ENCODE results near the gene PALD1. TPM values are rescaled to one million over a fixed set of nuclear protein-coding genes. Genes with fewer than 3 reads are reported as not detected.

The PALD1 gene
- total RNA-seq, 1 donor from 2014 or later: 9.6 TPM

- no peak overlapping the region for H3K9ac ChIP-seq
- H3K27me3 ChIP-seq: no peaks in the 10 kb centered on the region
- H3K4me3 ChIP-seq: no peak overlapping the region
- H3K36me3 ChIP-seq: no peaks in the 10 kb centered on the region
- no peak overlapping the region for H3K27ac ChIP-seq
- Mint-ChIP-seq H3K27me3 (ENCODE audit: insufficient read depth, low read depth) (peaks cover 5% of the 10 kb centered on the region), H3K4me1 (peaks cover 27% of the 10 kb centered on the region), H3K36me3 (no peaks in the 10 kb centered on the region), H3K27ac (no peak overlapping the region), H3K9me3 (no peaks in the 10 kb centered on the region), H3K4me3 (no peak overlapping the region)
- peaks cover 26% of the 10 kb centered on the region for H3K4me1 ChIP-seq
- no peaks in the 10 kb centered on the region for H4K20me1 ChIP-seq (ENCODE audit: low read depth)
- TF ChIP-seq EZH2phosphoT487 (IDR thresholded peaks at IDR 0.05): no peak
- TF ChIP-seq CTCF (IDR thresholded peaks at IDR 0.05): no peak
- TF ChIP-seq EZH2 (IDR thresholded peaks at IDR 0.05): no peak
- no peak for DNase-seq (ENCODE audit: low spot score)
- H2AFZ ChIP-seq (replicated peaks): no peak overlapping the region
- no peak overlapping the region for H3K4me2 ChIP-seq
- no peaks in the 10 kb centered on the region for H3K9me3 ChIP-seq (ENCODE audit: low read depth)
- no peaks in the 10 kb centered on the region for H3K79me2 ChIP-seq (ENCODE audit: low read depth)
- peaks cover 19% of the 10 kb centered on the region for H3F3A ChIP-seq (ENCODE audit: low read depth)
Observed at GRCh38 chr10:70582793-70583668, 104.5 kb downstream of the PALD1 start.

- TF ChIP-seq EZH2 (IDR thresholded peaks at IDR 0.05) (no peak), EZH2phosphoT487 (IDR thresholded peaks at IDR 0.05) (no peak), CTCF (IDR thresholded peaks at IDR 0.05) (no peak)
- H4K20me1 ChIP-seq (ENCODE audit: low read depth): no peaks in the 10 kb centered on the region
- H3K4me2 ChIP-seq: no peak overlapping the region
- Mint-ChIP-seq H3K27ac (no peak overlapping the region), H3K36me3 (no peaks in the 10 kb centered on the region), H3K4me3 (no peak overlapping the region), H3K27me3 (ENCODE audit: insufficient read depth, low read depth) (peaks cover 4% of the 10 kb centered on the region), H3K4me1 (peaks cover 30% of the 10 kb centered on the region), H3K9me3 (no peaks in the 10 kb centered on the region)
- no peak overlapping the region for H2AFZ ChIP-seq (replicated peaks)
- no peaks in the 10 kb centered on the region for H3K36me3 ChIP-seq
- H3K79me2 ChIP-seq (ENCODE audit: low read depth): no peaks in the 10 kb centered on the region
- H3F3A ChIP-seq (ENCODE audit: low read depth): peaks cover 19% of the 10 kb centered on the region
- no peak overlapping the region for H3K9ac ChIP-seq
- no peak for DNase-seq (ENCODE audit: low spot score)
- no peaks in the 10 kb centered on the region for H3K9me3 ChIP-seq (ENCODE audit: low read depth)
- H3K27me3 ChIP-seq: no peaks in the 10 kb centered on the region
- H3K4me1 ChIP-seq: peaks cover 26% of the 10 kb centered on the region
- no peak overlapping the region for H3K4me3 ChIP-seq
- H3K27ac ChIP-seq: no peak overlapping the region
Observed at GRCh38 chr10:70583669-70584037, 105.1 kb downstream of the PALD1 start.

- peak; percentile 38 for DNase-seq (ENCODE audit: low spot score)
- peaks cover 30% of the 10 kb centered on the region for H3K4me1 Mint-ChIP-seq
- H3K27ac ChIP-seq: no peak overlapping the region
- H3F3A ChIP-seq (ENCODE audit: low read depth): peaks cover 19% of the 10 kb centered on the region
- H3K9ac ChIP-seq: no peak overlapping the region
- no peaks in the 10 kb centered on the region for H3K36me3 Mint-ChIP-seq
- H3K4me3 Mint-ChIP-seq: no peak overlapping the region
- no peak overlapping the region for H3K27ac Mint-ChIP-seq
- TF ChIP-seq CTCF (IDR thresholded peaks at IDR 0.05): no peak
- no peak for TF ChIP-seq EZH2 (IDR thresholded peaks at IDR 0.05)
- no peak for TF ChIP-seq EZH2phosphoT487 (IDR thresholded peaks at IDR 0.05)
- peak overlapping the region; percentile 37 for H2AFZ ChIP-seq (replicated peaks)
- H3K27me3 Mint-ChIP-seq (ENCODE audit: insufficient read depth, low read depth): peaks cover 7% of the 10 kb centered on the region
- H3K79me2 ChIP-seq (ENCODE audit: low read depth): no peaks in the 10 kb centered on the region
- H3K9me3 Mint-ChIP-seq: no peaks in the 10 kb centered on the region
- H3K4me2 ChIP-seq: peak overlapping the region; percentile 52
- no peaks in the 10 kb centered on the region for H3K36me3 ChIP-seq
- H3K4me1 ChIP-seq: peaks cover 26% of the 10 kb centered on the region
- no peak overlapping the region for H3K4me3 ChIP-seq
- no peaks in the 10 kb centered on the region for H4K20me1 ChIP-seq (ENCODE audit: low read depth)
- no peaks in the 10 kb centered on the region for H3K9me3 ChIP-seq (ENCODE audit: low read depth)
- no peaks in the 10 kb centered on the region for H3K27me3 ChIP-seq
Observed at GRCh38 chr10:70584366-70584765, 105.8 kb downstream of the PALD1 start.

Measured in neural progenitor cell (in vitro differentiated cells).